Caco-2 (cell line): ENCODE results near the gene ARHGEF28. TPM values are rescaled to one million over a fixed set of nuclear protein-coding genes. Genes with fewer than 3 reads are reported as not detected.

Experiments
- BruUV-seq: library from RNA; stranded (reverse); fragments of 400-500 nt; replicated peaks from 2 replicates; lab custom pipeline; 2021; lab: Mats Ljungman, UMichigan
- CTCF ChIA-PET: fragments of 300-600 bp; sonication (Branson Sonifier 250); formaldehyde crosslinking; loops from one replicate; lab custom pipeline; 2022; ENCODE audit warnings: antibody characterized with exemption; lab: Charles Lee
- POLR2A ChIA-PET: fragments of 300-600 bp; sonication (Branson Sonifier 250); formaldehyde crosslinking; loops from one replicate; lab custom pipeline; 2022; ENCODE audit warnings: antibody characterized with exemption; lab: Charles Lee
- DNase-seq, 2 experiments: peaks; one replicate each; pipeline versions ENCODE4 v3.0.0 to v3.0.0-alpha.2; 2020 to 2022
- H3K27me3 ChIP-seq: replicated peaks from 2 replicates; pipeline ENCODE4 v1.6.0; 2011; ENCODE audit warnings: low read length; ENCODE audit not compliant: control insufficient read depth, insufficient read depth
- H3K36me3 ChIP-seq: 2 replicates; pipeline ENCODE4 v1.5.1; 2011; ENCODE audit warnings: low read length; ENCODE audit not compliant: control insufficient read depth, insufficient read depth
- H3K4me1 ChIP-seq: fragments of 250-450 bp; sonication (Bioruptor Pico); 2 replicates; pipeline ENCODE4 v1.5.1; 2020; ENCODE audit warnings: mild to moderate bottlenecking
- H3K4me3 ChIP-seq: 2 replicates; pipeline ENCODE4 v1.5.1; 2011; ENCODE audit warnings: low read depth, mild to moderate bottlenecking, control low read depth, low read length
- H3K9me3 ChIP-seq: fragments of 250-450 bp; sonication (Bioruptor Pico); 2 replicates; pipeline ENCODE4 v1.5.1; 2020; ENCODE audit warnings: mild to moderate bottlenecking, moderate library complexity
- H3K27ac Mint-ChIP-seq: one replicate; pipeline ENCODE4 v1.8.0; 2022; ENCODE audit warnings: mixed read lengths; ENCODE audit not compliant: unreplicated experiment
- H3K27me3 Mint-ChIP-seq: one replicate; pipeline ENCODE4 v1.8.0; 2022; ENCODE audit warnings: mixed read lengths; ENCODE audit not compliant: insufficient read depth, unreplicated experiment
- H3K36me3 Mint-ChIP-seq: one replicate; pipeline ENCODE4 v1.8.0; 2022; ENCODE audit warnings: mild to moderate bottlenecking, mixed read lengths; ENCODE audit not compliant: insufficient read depth, unreplicated experiment
- H3K4me1 Mint-ChIP-seq: one replicate; pipeline ENCODE4 v1.8.0; 2022; ENCODE audit warnings: low read depth, mixed read lengths; ENCODE audit not compliant: unreplicated experiment
- H3K4me3 Mint-ChIP-seq: one replicate; pipeline ENCODE4 v1.8.0; 2022; ENCODE audit warnings: mild to moderate bottlenecking, moderate library complexity, mixed read lengths; ENCODE audit not compliant: unreplicated experiment
- H3K9me3 Mint-ChIP-seq: one replicate; pipeline ENCODE4 v1.8.0; 2022; ENCODE audit warnings: mixed read lengths; ENCODE audit not compliant: unreplicated experiment
- intact Hi-C: fragments of 100-400 bp; cut with micrococcal nuclease; formaldehyde crosslinking; loops from one replicate; pipeline ENCODE4 v1.10.0; 2022; ENCODE audit not compliant: unreplicated experiment
- total RNA-seq: library from RNA; stranded (reverse); gene quantifications from 2 replicates; pipeline ENCODE4 v1.2.3, GENCODE V29; 2022
- TF ChIP-seq, protein P1 (sequence below), 2 experiments: fragments of 200-600 bp in 1 of 2; IDR thresholded peaks; 1 replicate in 1 of 2; 2 replicates in 1 of 2; pipeline versions ENCODE4 v1.5.1 to v1.8.0; 2011 to 2022; ENCODE audit warnings: antibody characterized with exemption in 1 of 2, control low read depth in 1 of 2, inconsistent platforms in 1 of 2, low read depth in 1 of 2, low read length in 1 of 2, mild to moderate bottlenecking in 1 of 2, moderate library complexity in 1 of 2; ENCODE audit not compliant: insufficient read depth in 1 of 2, severe bottlenecking in 1 of 2, unreplicated experiment in 1 of 2

Gene ARHGEF28
- total RNA-seq, 1 experiment from 2014 or later, result 4.6 TPM

DNA sequence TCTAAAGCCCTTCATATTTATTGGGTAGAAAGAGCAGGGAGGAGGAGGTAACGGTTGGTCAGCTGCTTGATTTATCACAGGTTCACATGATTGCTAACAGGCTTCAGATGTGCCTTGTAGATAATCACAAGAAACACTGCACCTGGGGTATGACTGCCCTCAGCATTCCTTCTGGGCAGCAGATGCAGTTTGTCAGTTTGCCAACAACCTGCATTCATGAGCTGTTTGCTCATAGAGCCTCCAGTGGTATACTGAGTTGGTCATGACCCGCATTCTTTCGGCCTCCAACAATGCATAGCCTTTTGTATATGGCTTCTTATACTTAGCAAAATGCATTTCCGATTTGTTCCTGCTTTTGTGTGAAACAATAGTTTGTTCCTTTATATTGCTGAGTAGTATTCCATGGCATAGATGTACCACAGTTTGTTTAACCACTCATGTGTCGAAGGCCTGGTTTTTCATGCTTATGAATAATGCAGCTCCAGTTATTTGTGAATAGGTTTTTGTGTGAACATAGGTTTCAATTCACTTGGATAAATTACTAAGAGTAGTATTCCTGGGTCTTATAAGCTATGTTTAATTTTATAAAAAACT is 83.6 kb downstream of the ARHGEF28 start:
- no peaks in the 10 kb centered on the region for H3K4me1 ChIP-seq
- H3K27ac Mint-ChIP-seq, result no peak overlapping the region
- no peaks in the 10 kb centered on the region for H3K9me3 Mint-ChIP-seq
- TF ChIP-seq, protein P1, sequence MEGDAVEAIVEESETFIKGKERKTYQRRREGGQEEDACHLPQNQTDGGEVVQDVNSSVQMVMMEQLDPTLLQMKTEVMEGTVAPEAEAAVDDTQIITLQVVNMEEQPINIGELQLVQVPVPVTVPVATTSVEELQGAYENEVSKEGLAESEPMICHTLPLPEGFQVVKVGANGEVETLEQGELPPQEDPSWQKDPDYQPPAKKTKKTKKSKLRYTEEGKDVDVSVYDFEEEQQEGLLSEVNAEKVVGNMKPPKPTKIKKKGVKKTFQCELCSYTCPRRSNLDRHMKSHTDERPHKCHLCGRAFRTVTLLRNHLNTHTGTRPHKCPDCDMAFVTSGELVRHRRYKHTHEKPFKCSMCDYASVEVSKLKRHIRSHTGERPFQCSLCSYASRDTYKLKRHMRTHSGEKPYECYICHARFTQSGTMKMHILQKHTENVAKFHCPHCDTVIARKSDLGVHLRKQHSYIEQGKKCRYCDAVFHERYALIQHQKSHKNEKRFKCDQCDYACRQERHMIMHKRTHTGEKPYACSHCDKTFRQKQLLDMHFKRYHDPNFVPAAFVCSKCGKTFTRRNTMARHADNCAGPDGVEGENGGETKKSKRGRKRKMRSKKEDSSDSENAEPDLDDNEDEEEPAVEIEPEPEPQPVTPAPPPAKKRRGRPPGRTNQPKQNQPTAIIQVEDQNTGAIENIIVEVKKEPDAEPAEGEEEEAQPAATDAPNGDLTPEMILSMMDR (IDR thresholded peaks at IDR 0.05; ENCODE audit: insufficient read depth in 1 of 2, low read depth in 1 of 2, low read length in 1 of 2, severe bottlenecking in 1 of 2, unreplicated experiment in 1 of 2), result no peak
- H3K36me3 Mint-ChIP-seq, result no peaks in the 10 kb centered on the region
- peaks cover 5% of the 10 kb centered on the region; the same call in 1 of the 2 replicates for H3K9me3 ChIP-seq
- POLR2A ChIA-PET, result no interaction called here
- no peaks in the 10 kb centered on the region for H3K4me1 Mint-ChIP-seq
- no TSS peak for BruUV-seq
- H3K4me3 Mint-ChIP-seq, result no peak overlapping the region
- DNase-seq, result no peak
- H3K4me3 ChIP-seq, result no peak overlapping the region
- CTCF ChIA-PET, result no interaction called here
- H3K27me3 ChIP-seq, result no peaks in the 10 kb centered on the region
- no peaks in the 10 kb centered on the region for H3K36me3 ChIP-seq
- peaks cover 12% of the 10 kb centered on the region for H3K27me3 Mint-ChIP-seq
- intact Hi-C loops, result no loop called here

DNA sequence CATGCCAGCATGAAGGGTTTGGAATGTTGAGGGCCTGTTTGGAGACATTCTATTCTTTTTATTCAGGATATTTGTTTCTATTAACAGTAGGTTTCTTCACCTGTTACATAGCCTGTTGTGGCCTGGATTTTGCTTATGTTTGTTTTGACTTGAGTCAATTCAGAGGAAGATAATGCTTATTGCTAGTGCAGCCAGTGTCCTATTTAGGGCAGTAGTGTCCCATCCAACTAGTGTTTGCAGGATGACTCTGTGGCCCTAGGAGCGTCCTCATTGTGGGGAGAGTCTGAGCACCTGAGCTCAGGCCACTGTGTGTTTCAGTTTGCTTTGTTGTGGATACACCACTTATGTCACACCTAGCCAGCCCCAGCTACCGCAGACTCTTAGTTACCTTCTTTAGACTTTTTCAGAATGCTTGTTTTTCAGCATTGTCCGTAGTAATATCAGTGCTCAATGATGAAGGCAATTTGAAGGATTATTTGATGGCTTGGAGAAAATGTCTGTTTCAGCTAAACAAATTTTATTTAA is 90.3 kb downstream of the ARHGEF28 start:
- H3K36me3 Mint-ChIP-seq, result no peaks in the 10 kb centered on the region
- H3K27ac Mint-ChIP-seq, result no peak overlapping the region
- TF ChIP-seq, protein P1 (IDR thresholded peaks at IDR 0.05; ENCODE audit: insufficient read depth in 1 of 2, low read depth in 1 of 2, low read length in 1 of 2, severe bottlenecking in 1 of 2, unreplicated experiment in 1 of 2), result no peak
- H3K36me3 ChIP-seq, result no peaks in the 10 kb centered on the region
- no peaks in the 10 kb centered on the region for H3K4me1 Mint-ChIP-seq
- no peak overlapping the region for H3K4me3 Mint-ChIP-seq
- no peak for DNase-seq
- BruUV-seq, result no TSS peak
- intact Hi-C loops, result no loop called here
- no peaks in the 10 kb centered on the region for H3K9me3 Mint-ChIP-seq
- H3K9me3 ChIP-seq, result no peaks in the 10 kb centered on the region; the same call in 1 of the 2 replicates
- CTCF ChIA-PET, result interaction anchor here (1.4 kb wide), 1 partner anchor 23 kb away, joined by 4 read pairs; no protein-coding TSS in a partner anchor
- peaks cover 13% of the 10 kb centered on the region for H3K27me3 Mint-ChIP-seq
- no peak overlapping the region for H3K4me3 ChIP-seq
- H3K4me1 ChIP-seq, result no peaks in the 10 kb centered on the region
- POLR2A ChIA-PET, result no interaction called here
- H3K27me3 ChIP-seq, result no peaks in the 10 kb centered on the region

DNA sequence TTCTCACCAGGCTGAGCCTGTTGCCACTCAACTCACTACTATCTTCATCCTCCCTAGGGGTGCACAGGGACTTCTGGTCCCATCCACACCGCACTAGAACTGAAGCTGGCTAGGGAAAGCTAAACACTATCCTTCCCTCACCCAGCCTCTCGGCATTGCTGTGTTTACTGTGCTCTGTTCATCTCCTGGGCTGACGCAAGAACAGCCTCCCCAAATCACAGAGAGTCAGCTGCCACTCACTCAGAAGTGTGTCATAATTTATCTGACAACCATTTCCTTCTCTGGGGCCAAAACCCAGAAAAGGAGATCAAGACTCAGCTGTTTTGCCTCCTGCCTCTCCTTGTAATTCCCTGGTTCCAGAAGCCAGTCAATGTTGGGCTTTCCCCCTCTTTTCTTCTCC is 92.8 kb downstream of the ARHGEF28 start:
- ChIA-PET CTCF (no interaction called here), POLR2A (interaction anchor here (0.5 kb wide), 1 partner anchor 21 kb away, joined by 4 read pairs; no protein-coding TSS in a partner anchor)
- no peaks in the 10 kb centered on the region for H3K36me3 Mint-ChIP-seq
- H3K36me3 ChIP-seq, result no peaks in the 10 kb centered on the region
- no peak overlapping the region for H3K27ac Mint-ChIP-seq
- no peak overlapping the region for H3K4me3 Mint-ChIP-seq
- TF ChIP-seq, protein P1 (IDR thresholded peaks at IDR 0.05; ENCODE audit: insufficient read depth in 1 of 2, low read depth in 1 of 2, low read length in 1 of 2, severe bottlenecking in 1 of 2, unreplicated experiment in 1 of 2), result no peak
- no peaks in the 10 kb centered on the region for H3K9me3 ChIP-seq
- no peaks in the 10 kb centered on the region for H3K4me1 ChIP-seq
- H3K4me1 Mint-ChIP-seq, result no peaks in the 10 kb centered on the region
- H3K27me3 Mint-ChIP-seq, result peaks cover 4% of the 10 kb centered on the region
- no TSS peak for BruUV-seq
- H3K4me3 ChIP-seq, result no peak overlapping the region
- intact Hi-C loops, result no loop called here
- DNase-seq, result no peak
- no peaks in the 10 kb centered on the region for H3K9me3 Mint-ChIP-seq
- H3K27me3 ChIP-seq, result no peaks in the 10 kb centered on the region
